Loucy (cell line): ENCODE measurements around the gene NPEPL1.

ENCODE experiments used
- H2AFZ ChIP-seq: fragments of 200-600 bp; sonication (generic); 2 replicates; pipeline ENCODE4 v1.6.0; 2016; ENCODE audit warnings: antibody characterized with exemption, mild to moderate bottlenecking, low read length, moderate library complexity
- H3F3A ChIP-seq: fragments of 200-600 bp; 2 replicates; pipeline ENCODE4 v1.6.0; 2016; ENCODE audit warnings: antibody characterized with exemption, low read depth, mild to moderate bottlenecking
- H3K27me3 ChIP-seq: fragments of 200-600 bp; sonication (generic); 2 replicates; pipeline ENCODE4 v1.6.1; 2014; ENCODE audit warnings: low read length, mild to moderate bottlenecking; ENCODE audit not compliant: insufficient read depth, poor library complexity, severe bottlenecking
- H3K36me3 ChIP-seq: fragments of 200-600 bp; sonication (generic); 2 replicates; pipeline ENCODE4 v1.6.1; 2016; ENCODE audit warnings: low read length; ENCODE audit not compliant: insufficient read depth
- H3K4me1 ChIP-seq: fragments of 200-600 bp; sonication (generic); 2 replicates; pipeline ENCODE4 v1.5.1; 2014; ENCODE audit warnings: low read length, mild to moderate bottlenecking; ENCODE audit not compliant: insufficient read depth, poor library complexity, severe bottlenecking
- H3K4me2 ChIP-seq: fragments of 200-600 bp; sonication (generic); 2 replicates; pipeline ENCODE4 v1.6.0; 2014; ENCODE audit warnings: antibody characterized with exemption, low read length, low read depth, mild to moderate bottlenecking; ENCODE audit not compliant: poor library complexity, severe bottlenecking
- H3K4me3 ChIP-seq: fragments of 200-600 bp; sonication (generic); 2 replicates; pipeline ENCODE4 v1.5.1; 2014; ENCODE audit warnings: low read length, mild to moderate bottlenecking, mixed read lengths; ENCODE audit not compliant: poor library complexity, severe bottlenecking
- H3K79me2 ChIP-seq: fragments of 200-600 bp; sonication (generic); 2 replicates; pipeline ENCODE4 v1.6.1; 2014; ENCODE audit warnings: low read length; ENCODE audit not compliant: insufficient read depth
- H3K9ac ChIP-seq: fragments of 200-600 bp; sonication (generic); 2 replicates; pipeline ENCODE4 v1.6.0; 2014; ENCODE audit warnings: mild to moderate bottlenecking, low read depth, low read length, moderate library complexity; ENCODE audit not compliant: poor library complexity, severe bottlenecking
- H3K9me2 ChIP-seq: fragments of 200-600 bp; sonication (generic); replicated peaks from 2 replicates; pipeline ENCODE4 v1.6.1; 2016; ENCODE audit warnings: low read depth, low read length, mixed read lengths
- H3K9me3 ChIP-seq: fragments of 200-600 bp; sonication (generic); 2 replicates; pipeline ENCODE4 v1.6.1; 2014; ENCODE audit warnings: mild to moderate bottlenecking, antibody characterized with exemption, low read length, low read depth; ENCODE audit not compliant: insufficient read depth
- H4K20me1 ChIP-seq: fragments of 200-600 bp; sonication (generic); 2 replicates; pipeline ENCODE4 v1.6.0; 2014; ENCODE audit warnings: antibody characterized with exemption, low read length, mild to moderate bottlenecking; ENCODE audit not compliant: insufficient read depth, poor library complexity, severe bottlenecking
- EZH2phosphoT487 ChIP-seq: fragments of 200-600 bp; IDR thresholded peaks from 2 replicates; pipeline ENCODE4 v1.6.1; 2018; ENCODE audit warnings: antibody characterized with exemption, mild to moderate bottlenecking, moderate library complexity, borderline replicate concordance
- TF ChIP-seq, protein P1 (sequence below): fragments of 200-600 bp; sonication (generic); conservative IDR thresholded peaks from 2 replicates; pipeline ENCODE4 v1.5.1; 2014; ENCODE audit warnings: mild to moderate bottlenecking, antibody characterized with exemption, low read length

NPEPL1 gene

DNA sequence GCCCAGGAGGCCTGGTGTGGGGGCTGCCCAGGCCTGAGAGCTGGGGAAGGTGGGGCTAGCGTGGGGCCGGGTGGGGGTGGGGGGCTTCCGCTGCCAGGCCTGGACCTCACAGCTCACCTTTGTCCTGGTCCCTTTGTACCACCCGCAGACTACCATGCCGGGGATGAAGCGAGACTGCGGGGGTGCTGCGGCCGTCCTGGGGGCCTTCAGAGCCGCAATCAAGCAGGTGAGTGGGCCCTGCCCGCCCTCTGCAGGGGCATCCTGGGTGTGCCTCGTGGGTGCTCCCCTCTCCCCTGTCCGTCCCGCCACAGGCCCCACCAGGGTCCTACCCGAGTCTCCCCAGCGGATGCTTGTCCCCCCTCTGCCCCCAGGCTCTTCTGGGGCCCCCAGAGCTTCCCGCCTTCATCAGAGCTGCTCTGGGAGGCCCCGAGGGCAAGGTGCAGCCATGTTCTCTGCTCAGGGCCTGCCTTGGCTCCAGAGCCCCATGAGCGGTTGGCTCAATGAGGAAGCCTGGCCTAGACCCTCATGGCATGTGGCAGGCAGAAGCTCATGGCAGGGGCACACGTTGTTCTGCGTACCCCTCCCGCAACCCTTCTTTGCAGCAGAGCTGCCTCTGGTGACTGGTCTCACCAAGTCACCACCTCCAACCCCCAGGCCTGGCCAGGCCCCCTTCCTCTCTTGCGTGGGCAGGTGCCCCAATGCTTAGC, 14.5 kb downstream of the NPEPL1 start:
- no peak overlapping the region for H2AFZ ChIP-seq
- H3K4me2 ChIP-seq, result no peak overlapping the region
- H3F3A ChIP-seq, result no peaks in the 10 kb centered on the region
- no peak for TF ChIP-seq EZH2phosphoT487
- TF ChIP-seq, protein P1, sequence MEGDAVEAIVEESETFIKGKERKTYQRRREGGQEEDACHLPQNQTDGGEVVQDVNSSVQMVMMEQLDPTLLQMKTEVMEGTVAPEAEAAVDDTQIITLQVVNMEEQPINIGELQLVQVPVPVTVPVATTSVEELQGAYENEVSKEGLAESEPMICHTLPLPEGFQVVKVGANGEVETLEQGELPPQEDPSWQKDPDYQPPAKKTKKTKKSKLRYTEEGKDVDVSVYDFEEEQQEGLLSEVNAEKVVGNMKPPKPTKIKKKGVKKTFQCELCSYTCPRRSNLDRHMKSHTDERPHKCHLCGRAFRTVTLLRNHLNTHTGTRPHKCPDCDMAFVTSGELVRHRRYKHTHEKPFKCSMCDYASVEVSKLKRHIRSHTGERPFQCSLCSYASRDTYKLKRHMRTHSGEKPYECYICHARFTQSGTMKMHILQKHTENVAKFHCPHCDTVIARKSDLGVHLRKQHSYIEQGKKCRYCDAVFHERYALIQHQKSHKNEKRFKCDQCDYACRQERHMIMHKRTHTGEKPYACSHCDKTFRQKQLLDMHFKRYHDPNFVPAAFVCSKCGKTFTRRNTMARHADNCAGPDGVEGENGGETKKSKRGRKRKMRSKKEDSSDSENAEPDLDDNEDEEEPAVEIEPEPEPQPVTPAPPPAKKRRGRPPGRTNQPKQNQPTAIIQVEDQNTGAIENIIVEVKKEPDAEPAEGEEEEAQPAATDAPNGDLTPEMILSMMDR, result no peak
- H3K27me3 ChIP-seq, result no peaks in the 10 kb centered on the region
- H3K36me3 ChIP-seq, result no peaks in the 10 kb centered on the region; the same call in 1 of the 2 replicates
- H3K4me3 ChIP-seq, result no peak overlapping the region
- no peaks in the 10 kb centered on the region for H3K79me2 ChIP-seq
- no peaks in the 10 kb centered on the region for H3K4me1 ChIP-seq
- H3K9ac ChIP-seq, result no peak overlapping the region
- H4K20me1 ChIP-seq, result no peaks in the 10 kb centered on the region
- H3K9me3 ChIP-seq, result no peaks in the 10 kb centered on the region
- no peaks in the 10 kb centered on the region for H3K9me2 ChIP-seq

DNA sequence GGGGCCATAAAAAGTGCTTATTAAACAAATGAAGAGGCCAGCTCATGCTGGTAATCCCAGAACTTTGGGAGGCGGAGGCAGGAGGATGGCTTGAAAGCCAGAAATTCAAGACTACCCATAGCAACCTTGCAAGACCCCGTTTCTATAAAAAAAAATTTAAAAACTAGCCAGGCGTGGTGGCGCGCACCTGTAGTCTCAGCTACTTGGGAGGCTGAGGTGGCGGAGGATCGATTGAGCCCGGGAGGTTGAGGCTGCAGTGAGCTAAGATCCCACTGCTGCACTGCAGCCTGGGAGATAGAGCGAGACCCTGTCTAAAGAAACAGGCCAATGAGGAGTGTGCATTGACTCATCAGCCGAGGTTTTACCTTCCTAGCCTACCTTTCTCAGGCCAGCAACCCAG, 15.2 kb downstream of the NPEPL1 start:
- Histone ChIP-seq H3K27me3 (no peaks in the 10 kb centered on the region), H3K4me2 (no peak overlapping the region), H3F3A (no peaks in the 10 kb centered on the region), H3K4me1 (no peaks in the 10 kb centered on the region), H2AFZ (no peak overlapping the region), H3K79me2 (no peaks in the 10 kb centered on the region), H3K9me2 (no peaks in the 10 kb centered on the region), H3K4me3 (no peak overlapping the region), H4K20me1 (no peaks in the 10 kb centered on the region), H3K9ac (no peak overlapping the region), H3K36me3 (no peaks in the 10 kb centered on the region; the same call in 1 of the 2 replicates), H3K9me3 (no peaks in the 10 kb centered on the region)
- TF ChIP-seq EZH2phosphoT487, result no peak
- TF ChIP-seq, protein P1, result no peak

DNA sequence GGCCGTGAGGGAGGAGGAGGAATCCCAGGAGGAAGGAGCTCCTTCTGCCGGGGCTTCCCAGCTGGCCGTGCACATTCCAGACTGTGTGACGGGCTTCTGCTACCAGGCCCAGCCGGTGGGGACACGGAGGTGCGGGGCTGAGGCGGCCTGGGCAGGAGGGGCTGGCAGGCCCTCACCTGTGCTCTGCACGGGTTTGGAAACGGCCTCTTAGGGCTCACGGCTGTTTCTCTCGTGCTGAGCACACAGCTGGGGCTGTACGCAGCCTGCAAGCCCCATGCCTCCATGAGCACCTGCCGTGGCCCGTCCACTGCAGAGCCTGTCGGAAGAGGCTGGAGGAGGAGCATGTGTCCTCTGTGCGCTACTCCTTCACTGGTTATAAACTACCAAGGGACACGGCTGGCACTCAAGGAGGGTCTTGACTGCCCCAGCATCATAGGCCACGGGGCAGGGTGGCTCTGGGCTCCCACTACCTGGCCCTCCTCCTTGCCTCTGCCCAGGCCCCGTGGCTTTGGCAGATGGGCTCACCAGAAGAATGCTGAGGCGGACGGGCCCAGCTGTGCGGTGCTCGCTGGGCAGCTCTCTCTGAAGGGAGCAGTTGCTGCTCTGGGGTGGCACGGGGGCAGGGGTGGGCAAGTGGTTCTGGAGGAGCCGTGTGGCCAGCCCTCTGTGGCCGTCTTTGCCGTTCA, 15.8 kb downstream of the NPEPL1 start:
- Histone ChIP-seq H3K36me3 (no peaks in the 10 kb centered on the region; the same call in 1 of the 2 replicates), H3K4me2 (no peak overlapping the region), H3K4me1 (no peaks in the 10 kb centered on the region), H3K79me2 (no peaks in the 10 kb centered on the region), H2AFZ (no peak overlapping the region), H3K27me3 (no peaks in the 10 kb centered on the region), H3F3A (no peaks in the 10 kb centered on the region), H3K9me3 (no peaks in the 10 kb centered on the region), H3K9me2 (no peaks in the 10 kb centered on the region), H3K4me3 (no peak overlapping the region), H4K20me1 (no peaks in the 10 kb centered on the region), H3K9ac (no peak overlapping the region)
- TF ChIP-seq EZH2phosphoT487, result no peak
- TF ChIP-seq, protein P1, result no peak
